ENCODE results near the gene HBS1L. TPM values are rescaled to one million over a fixed set of nuclear protein-coding genes. Genes with fewer than 3 reads are reported as not detected.
"Not testable (repeated sequence)": the region's sequence is repeated elsewhere in the genome, so short reads cannot be mapped to it uniquely, and the experiment has no call there.

The HBS1L gene
- total RNA-seq, 1 donor from 2014 or later: 97.5 TPM

DNA sequence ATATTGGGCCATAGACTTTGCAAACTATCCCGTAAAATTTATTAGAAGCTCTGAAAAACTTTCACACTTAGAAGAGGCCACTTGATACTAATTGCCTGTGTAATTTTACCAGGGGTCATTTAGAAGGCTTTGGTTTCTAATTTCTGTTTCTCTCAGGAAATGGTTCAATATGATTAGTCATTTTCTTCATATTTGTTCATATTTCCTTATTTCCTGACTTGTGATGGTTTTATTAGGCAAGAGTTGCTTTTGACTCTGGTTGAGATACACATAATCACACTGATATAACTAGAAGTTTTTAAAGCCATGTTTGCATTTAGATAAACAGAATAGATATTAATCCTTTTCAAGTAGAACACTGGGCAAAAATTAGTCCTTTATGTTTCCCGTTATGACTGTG lies 11.8 kb upstream of the HBS1L start:
- Histone ChIP-seq H3K4me3 (ENCODE audit: low read depth, low read length) (no peak overlapping the region), H3K36me3 (ENCODE audit: control insufficient read depth, insufficient read depth, low read length) (no peaks in the 10 kb centered on the region), H3K27me3 (ENCODE audit: control insufficient read depth, insufficient read depth, low read length) (no peaks in the 10 kb centered on the region)
- no peak for DNase-seq (ENCODE audit: low read depth)
- TF ChIP-seq, protein P1, sequence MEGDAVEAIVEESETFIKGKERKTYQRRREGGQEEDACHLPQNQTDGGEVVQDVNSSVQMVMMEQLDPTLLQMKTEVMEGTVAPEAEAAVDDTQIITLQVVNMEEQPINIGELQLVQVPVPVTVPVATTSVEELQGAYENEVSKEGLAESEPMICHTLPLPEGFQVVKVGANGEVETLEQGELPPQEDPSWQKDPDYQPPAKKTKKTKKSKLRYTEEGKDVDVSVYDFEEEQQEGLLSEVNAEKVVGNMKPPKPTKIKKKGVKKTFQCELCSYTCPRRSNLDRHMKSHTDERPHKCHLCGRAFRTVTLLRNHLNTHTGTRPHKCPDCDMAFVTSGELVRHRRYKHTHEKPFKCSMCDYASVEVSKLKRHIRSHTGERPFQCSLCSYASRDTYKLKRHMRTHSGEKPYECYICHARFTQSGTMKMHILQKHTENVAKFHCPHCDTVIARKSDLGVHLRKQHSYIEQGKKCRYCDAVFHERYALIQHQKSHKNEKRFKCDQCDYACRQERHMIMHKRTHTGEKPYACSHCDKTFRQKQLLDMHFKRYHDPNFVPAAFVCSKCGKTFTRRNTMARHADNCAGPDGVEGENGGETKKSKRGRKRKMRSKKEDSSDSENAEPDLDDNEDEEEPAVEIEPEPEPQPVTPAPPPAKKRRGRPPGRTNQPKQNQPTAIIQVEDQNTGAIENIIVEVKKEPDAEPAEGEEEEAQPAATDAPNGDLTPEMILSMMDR (IDR thresholded peaks at IDR 0.05; ENCODE audit: insufficient read depth, low read length, poor library complexity, severe bottlenecking): no peak

DNA sequence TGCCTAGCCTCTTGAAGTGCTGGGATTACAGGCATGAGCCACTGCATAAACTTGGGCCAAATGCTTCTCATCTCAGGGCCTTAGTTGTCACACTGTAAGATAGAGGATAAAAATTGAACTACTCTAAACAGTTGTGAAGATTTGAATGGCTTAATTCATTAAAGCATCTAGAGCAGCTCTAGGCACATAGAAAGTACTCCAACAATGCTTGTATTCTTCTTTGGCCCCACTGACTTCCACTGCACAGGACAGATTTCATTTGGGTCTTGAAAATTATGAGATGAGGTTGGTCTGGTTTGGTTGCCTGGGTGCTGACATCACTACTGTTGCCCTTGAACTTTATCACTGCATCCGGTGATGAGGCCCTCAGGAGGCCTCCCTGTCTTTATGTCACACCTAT lies 10.0 kb upstream of the HBS1L start:
- H3K36me3 ChIP-seq (ENCODE audit: control insufficient read depth, insufficient read depth, low read length): no peaks in the 10 kb centered on the region
- no peaks in the 10 kb centered on the region for H3K27me3 ChIP-seq (ENCODE audit: control insufficient read depth, insufficient read depth, low read length)
- TF ChIP-seq, protein P1 (IDR thresholded peaks at IDR 0.05; ENCODE audit: insufficient read depth, low read length, poor library complexity, severe bottlenecking): no peak
- no peak for DNase-seq (ENCODE audit: low read depth)
- H3K4me3 ChIP-seq (ENCODE audit: low read depth, low read length): no peak overlapping the region

DNA sequence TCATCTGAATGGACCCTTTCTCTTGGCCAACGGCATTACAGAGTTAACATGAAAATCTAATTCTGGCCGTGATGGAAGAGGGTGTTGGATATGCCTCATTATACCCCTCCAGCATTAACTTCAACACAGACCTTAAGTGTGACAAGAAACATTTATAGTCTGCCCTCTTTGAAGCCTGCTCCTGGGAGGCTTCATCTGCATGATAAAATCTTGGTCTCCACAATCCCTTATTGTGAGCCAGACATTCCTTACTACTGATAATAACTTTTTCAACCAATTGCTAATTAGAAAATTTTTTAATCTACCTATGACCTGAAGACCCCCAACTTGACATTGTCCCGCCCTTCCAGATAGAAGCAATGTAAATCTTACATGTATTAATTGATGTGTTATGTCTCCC lies 9.3 kb upstream of the HBS1L start:
- no peak for DNase-seq (ENCODE audit: low read depth)
- no peak overlapping the region for H3K4me3 ChIP-seq (ENCODE audit: low read depth, low read length)
- TF ChIP-seq, protein P1 (IDR thresholded peaks at IDR 0.05; ENCODE audit: insufficient read depth, low read length, poor library complexity, severe bottlenecking): no peak
- H3K27me3 ChIP-seq (ENCODE audit: control insufficient read depth, insufficient read depth, low read length): no peaks in the 10 kb centered on the region
- H3K36me3 ChIP-seq (ENCODE audit: control insufficient read depth, insufficient read depth, low read length): no peaks in the 10 kb centered on the region

DNA sequence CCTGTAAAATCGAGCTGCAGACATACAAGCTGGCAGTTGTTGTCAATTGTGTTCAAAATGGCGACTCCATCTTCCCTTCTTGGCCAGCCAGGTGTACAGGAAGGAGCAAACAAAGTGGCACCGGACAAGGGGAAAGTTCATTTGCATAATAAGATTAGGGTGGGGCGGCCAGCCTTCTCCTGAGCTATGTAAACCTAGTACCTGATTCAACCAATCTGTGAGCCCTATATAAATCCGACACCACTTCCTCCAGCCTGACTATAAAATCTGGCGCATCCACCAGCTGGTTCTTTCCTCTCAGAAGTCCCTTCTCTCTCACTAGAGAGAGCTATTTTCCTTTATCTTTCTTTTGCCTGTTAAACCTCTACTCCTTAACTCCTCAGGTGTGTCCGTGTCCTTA lies 8.1 kb upstream of the HBS1L start:
- TF ChIP-seq, protein P1 (IDR thresholded peaks at IDR 0.05; ENCODE audit: insufficient read depth, low read length, poor library complexity, severe bottlenecking): no peak
- Histone ChIP-seq H3K27me3 (ENCODE audit: control insufficient read depth, insufficient read depth, low read length) (no peaks in the 10 kb centered on the region), H3K36me3 (ENCODE audit: control insufficient read depth, insufficient read depth, low read length) (no peaks in the 10 kb centered on the region), H3K4me3 (ENCODE audit: low read depth, low read length) (no peak overlapping the region)
- no peak for DNase-seq (ENCODE audit: low read depth)

DNA sequence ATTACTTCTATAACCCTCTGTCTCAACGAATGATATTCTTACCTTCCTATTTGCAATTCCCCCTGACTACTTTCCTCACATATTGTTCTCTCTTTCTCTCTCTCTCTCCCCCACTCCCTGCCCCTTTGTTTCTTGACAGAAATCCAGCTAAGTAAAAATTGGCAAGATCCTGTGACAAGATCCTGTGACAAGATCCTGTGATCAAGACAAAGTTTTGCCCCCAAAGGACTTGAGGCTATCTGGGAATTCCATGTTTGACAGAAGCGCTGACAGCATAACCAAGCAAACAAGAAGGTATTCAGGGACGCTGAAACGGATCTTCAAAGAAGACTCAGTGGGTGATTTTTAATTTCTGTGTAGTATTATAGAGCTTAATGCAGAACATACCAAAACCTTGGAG lies 5.5 kb upstream of the HBS1L start:
- Histone ChIP-seq H3K36me3 (ENCODE audit: control insufficient read depth, insufficient read depth, low read length) (no peaks in the 10 kb centered on the region), H3K27me3 (ENCODE audit: control insufficient read depth, insufficient read depth, low read length) (no peaks in the 10 kb centered on the region), H3K4me3 (ENCODE audit: low read depth, low read length) (no peak overlapping the region)
- DNase-seq (ENCODE audit: low read depth): no peak
- TF ChIP-seq, protein P1 (IDR thresholded peaks at IDR 0.05; ENCODE audit: insufficient read depth, low read length, poor library complexity, severe bottlenecking): no peak

DNA sequence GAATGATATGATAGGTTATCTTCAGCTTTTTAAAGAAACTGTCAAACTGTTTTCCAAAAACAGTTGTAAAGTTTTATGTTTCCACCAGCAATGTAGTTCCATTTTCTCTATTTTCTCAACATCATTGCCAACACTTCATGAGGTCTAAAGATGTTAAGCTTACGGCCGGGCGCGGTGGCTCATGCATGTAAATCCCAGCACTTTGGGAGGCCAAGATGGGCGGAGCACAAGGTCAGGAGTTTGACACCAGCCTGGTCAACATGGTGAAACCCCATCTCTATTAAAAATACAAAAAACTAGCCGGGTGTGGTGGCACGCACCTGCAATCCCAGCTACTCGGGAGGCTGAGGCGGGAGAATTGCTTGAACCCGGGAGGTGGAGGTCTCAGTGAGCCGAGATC lies 3.7 kb upstream of the HBS1L start:
- not testable (repeated sequence) for H3K27me3 ChIP-seq (ENCODE audit: control insufficient read depth, insufficient read depth, low read length); DNase-seq (ENCODE audit: low read depth); H3K4me3 ChIP-seq (ENCODE audit: low read depth, low read length); H3K36me3 ChIP-seq (ENCODE audit: control insufficient read depth, insufficient read depth, low read length)
